ENCODE results near the gene CEL.
"Not testable (repeated sequence)": the region's sequence is repeated elsewhere in the genome, so short reads cannot be mapped to it uniquely, and the experiment has no call there.

Gene CEL

DNA sequence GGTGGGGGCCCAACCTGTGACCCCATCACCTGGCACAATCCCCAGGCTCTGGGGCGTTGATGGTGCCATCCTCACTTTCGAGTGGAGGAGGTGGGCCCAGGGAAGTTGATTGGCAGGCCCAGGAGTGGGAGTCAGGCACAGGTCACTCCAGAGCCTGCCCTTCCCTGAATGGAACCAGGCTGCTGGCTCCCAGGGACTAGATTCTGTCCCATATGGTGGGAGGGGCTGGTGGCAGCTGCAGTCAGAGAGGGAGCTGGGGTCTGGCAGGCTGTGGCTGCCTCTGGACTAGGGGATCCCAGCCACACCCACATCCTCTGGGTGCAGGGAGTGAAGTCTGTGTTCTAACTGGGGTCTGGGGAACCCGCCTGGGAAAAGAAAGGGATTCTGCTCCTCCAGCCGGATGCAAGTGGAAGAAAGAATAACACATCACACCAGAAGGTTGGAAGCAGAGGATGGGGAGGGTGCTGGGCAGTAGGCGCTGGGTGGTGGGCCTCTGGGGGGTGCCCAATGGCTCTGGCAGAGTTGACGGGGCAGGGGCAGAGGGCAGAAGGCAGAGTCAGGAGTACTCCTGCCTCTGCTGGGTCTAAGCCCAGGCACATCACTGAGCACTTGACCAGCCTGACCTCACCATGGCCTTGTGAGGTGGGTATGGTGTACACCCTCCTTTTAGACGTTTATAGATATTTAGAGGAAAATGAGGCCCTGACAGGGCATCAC is 25.8 kb downstream of the CEL start:
- no peak for DNase-seq

GRCh38 chr9:133088146-133088750 is 26.5 kb downstream of the CEL start:
- DNase-seq: no peak

DNA sequence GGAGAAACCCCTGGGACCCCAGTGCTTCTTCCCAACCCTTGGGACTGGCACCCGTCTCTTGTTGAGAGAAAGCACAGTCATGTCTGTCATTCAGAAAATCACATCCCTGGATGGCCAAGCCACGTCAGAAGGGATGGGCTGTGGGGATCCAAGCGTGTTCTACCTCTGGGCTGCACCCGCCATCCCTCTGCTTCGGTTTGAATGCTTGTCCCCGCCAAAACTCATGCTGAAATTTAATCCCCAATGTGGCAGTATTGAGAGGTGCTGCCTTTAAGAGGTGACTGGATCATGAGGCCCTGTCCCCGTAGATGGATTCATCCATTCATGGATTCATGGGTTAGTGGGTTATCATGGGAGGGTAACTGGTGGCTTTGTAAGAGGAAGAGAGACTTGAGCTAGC is 27.0 kb downstream of the CEL start:
- DNase-seq: no peak

DNA sequence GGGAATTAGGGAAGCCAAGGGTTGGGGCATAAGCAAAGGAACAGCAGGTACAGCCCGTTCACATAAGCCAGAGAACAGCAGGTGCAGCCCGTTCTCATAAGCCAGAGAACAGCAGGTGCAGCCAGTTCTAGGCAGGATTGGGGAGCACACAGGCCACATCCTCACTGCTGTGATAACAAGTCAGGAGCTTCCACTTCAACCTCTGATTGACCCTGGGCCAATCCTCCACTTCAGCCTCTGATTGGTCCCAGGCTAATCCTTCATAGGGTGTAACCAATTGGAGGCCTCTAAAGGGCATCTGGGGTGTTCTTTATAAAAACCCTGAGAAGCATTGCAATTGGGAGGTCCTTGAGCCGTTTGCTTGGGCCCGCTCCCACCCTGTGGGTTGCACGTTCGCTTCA is 27.5 kb downstream of the CEL start:
- DNase-seq: no peak

- no peak for DNase-seq
Measured at GRCh38 chr9:133090187-133090586, 28.4 kb downstream of the CEL start.

- no peak for DNase-seq
Measured at GRCh38 chr9:133090752-133091385, 29.1 kb downstream of the CEL start.

GRCh38 chr9:133094351-133094750 is 32.6 kb downstream of the CEL start:
- DNase-seq: not testable (repeated sequence)

DNA sequence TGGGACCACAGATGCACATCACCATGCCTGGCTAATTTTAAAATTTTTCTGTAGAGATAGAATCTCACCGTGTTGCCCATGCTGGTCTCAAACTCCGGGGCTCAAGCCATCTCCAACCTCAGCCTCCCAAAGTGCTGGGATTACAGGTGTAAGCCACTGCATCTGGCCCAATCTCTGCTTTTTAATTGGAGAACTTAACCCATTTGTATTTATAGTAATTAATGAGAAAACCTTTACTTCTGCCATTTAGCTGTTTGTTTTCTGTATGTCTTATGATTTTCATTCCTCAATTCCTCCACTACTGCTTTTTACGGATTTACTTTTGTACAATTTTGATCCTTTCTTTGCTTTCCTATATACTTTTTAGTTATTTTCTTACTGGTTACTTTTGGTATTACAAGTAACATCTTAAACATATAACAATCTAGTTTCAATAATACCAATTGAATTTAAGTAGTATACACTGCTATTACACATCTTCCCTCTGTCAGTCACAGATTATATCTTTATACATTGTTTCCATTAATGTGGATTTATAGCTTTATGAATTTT is 33.1 kb downstream of the CEL start:
- no peak for DNase-seq

DNA sequence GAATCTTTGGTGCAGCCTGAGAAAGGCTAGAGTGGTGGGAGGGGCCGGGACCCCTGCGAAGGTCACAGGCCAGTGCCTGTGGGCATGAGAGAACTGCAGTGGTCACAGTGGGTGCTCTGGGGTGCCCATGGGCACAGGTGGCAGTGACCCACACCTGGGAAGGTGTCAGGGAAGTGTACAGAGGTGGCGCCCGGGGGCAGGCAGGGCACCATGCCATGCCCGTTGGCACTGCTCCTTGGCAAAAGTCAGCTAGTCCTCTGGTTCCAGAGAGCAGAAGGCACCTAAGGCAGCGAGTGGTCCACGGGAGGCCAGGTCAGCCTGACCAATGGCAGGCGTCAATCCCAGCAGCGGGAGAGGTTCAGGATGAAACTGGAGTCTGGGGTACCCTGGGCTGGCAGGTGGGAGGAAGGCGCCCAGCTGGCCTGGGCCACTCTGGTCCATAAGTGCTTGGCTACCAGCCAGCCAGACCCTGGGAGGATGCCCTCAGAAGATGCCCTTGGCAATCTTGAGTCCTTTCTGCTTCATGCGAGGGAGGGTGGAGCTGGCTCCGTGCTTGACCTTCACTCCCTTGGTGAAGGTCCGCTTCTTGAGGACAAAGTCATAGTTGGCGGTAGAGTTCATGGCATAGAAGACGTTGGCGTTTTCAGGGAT is 36.4 kb downstream of the CEL start:
- no peak for DNase-seq

DNA sequence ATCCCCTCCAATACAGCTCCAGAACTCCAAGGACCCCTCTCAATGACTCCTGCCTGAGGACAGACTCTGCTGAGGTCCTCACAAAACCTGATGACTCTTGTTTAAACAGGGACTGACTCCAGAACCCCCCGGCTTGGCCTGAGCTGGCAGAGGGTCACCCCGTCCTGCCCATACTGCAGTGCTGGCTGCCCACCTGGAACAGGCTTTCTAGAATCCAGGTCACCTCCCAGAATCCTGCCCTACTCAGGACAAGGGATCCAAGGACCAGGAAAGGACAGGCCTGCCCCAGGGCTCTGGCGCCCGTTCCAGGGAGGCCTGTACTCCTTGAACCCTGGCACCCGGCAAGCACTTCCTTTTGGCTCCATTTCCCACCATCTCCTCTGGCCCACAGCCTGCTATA is 37.1 kb downstream of the CEL start:
- DNase-seq: no peak

GRCh38 chr9:133099726-133100505 is 38.1 kb downstream of the CEL start:
- no peak for DNase-seq

GRCh38 chr9:133100506-133101355 is 39.0 kb downstream of the CEL start:
- no peak for DNase-seq

DNA sequence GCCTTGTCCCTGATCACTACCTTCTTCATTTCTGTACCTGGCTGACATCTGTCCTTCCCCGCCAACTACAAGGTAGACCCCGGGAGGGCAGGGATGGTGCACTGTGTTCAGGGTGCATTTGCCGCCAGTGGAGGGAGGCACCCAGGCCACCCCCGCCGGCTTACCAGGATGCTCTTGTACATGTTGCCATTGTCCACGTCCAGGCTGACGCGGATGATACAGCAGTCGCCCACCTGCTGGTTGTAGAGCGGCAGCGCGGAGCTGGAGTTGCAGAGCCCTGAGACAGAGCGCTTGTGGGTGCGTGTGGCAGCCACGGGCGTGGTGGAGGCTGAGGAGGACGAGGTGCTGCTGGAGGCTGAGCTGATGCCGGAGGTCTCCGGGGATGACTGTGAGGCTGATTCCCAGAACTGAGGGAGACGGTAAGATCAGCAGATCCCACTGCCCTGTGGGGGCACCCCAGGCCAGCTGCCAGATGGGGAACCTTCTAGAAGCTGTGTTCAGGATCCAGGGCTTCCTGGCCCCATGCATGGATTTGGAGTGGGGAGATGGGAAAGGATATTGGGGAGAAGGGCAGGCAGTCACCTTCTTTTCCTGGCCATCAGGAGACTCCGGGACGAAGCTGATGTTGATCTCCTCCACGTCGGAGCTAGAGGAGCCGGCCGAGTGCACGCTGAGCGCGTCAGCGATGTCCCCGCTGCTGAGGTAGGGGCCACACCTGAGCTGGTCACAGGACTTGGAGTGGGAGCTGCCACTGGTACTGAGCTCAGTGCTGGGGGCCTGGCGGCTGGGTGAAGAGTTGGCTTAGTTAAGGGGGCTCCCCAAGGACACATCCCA is 39.8 kb downstream of the CEL start:
- no peak for DNase-seq

DNA sequence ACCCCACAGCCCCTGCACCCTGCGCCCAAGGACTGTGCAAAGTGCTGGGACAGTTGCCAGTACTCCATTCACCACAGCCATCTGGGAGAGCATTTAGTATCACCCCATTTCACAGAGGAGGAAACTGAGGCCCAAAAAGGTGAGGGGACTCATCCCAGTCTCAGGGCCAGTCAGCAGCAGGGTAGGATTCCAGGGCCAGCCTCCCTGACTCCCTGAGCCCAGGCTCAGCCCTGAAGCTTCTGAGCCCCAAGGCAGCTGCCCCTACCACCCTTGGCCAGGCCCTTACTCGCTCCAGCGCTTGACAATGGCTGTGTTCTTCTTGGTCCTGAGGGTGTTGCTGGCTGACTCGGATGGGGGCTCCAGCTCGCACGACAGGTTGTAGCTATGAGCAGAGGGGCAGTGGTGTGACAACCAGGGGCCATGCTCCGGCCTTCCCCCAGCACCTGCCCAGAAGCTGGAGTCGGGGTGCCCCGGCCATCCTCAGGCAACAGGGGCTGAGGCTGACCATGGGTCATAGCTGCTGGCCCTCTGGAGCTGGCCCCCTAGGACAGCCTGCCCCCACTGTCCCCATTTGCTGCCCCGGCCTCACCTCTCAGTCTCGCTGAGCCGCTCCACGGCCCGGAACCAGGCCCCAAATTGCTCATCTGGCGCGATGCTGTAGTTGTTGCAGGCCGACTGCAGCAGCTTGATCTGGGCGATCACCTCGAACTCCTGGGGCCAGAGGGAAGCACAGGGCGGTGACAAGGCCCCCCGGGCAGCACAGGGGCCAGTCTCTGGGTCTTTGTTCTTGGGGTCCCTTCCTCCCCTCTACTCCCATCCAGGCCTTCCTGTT is 40.6 kb downstream of the CEL start:
- no peak for DNase-seq

DNA sequence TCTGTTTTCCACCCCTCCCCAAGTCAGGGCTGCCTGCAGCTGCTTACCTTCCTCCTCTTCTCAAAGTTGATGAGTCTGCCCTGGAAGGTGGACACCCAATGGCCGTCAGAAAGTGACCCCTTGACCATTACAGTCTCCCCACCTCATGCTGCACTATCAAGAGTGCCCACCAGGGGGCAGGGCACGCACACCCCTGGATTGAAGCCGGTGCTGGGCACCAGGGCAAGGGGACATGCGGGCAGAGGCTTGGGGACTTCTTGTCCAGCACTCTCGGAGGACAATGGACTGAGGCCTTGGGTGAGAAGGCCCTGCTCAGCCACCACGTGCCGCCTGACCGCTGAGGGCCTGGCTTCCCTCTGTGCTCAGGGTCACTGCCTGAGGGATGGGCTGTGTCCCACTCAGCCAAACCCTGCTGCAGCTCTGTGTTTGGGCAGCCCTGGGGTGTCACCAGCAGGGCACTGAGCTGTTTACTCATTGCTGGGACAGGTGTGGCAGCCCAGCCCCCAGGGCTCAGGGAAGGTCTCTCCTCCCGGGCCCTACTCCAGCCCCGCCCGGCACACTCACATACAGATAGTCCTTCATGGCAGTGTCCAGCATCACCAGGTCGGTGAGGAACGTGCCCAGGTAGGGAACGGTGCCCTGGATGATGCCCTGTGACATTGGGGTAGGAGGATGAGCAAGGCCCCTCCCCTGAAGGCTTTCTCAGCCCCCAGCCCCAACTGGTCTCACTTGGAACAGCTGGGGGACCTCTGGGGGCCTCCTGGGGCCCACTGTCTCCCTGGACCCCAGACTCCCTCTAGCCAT is 41.6 kb downstream of the CEL start:
- DNase-seq: no peak

DNA sequence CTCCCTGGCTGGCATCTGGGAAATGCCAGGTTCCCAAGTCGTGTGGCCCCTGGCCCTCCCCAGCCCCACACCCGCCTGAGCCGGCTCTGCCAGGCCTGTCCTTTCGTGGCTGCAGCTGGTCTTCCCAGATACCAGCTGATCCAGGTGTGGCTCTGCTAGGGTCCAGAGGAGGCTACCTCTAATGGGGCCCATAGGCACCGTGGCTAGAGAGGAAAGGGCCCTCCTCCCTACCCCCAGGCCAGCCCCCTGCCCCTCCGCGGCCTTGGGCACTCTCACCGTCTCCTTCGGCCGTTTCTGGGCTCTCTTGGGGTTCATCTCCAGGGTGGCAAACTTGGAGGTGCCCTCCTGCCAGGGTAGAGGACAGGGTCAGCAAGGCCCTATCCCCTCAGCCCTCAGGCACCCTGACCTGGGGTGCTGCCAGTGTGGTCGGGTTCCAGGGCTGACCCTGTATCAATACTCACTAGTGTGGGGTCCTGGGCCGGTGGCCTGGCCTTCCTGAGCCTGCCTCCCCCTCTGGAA is 42.3 kb downstream of the CEL start:
- DNase-seq: no peak

DNA sequence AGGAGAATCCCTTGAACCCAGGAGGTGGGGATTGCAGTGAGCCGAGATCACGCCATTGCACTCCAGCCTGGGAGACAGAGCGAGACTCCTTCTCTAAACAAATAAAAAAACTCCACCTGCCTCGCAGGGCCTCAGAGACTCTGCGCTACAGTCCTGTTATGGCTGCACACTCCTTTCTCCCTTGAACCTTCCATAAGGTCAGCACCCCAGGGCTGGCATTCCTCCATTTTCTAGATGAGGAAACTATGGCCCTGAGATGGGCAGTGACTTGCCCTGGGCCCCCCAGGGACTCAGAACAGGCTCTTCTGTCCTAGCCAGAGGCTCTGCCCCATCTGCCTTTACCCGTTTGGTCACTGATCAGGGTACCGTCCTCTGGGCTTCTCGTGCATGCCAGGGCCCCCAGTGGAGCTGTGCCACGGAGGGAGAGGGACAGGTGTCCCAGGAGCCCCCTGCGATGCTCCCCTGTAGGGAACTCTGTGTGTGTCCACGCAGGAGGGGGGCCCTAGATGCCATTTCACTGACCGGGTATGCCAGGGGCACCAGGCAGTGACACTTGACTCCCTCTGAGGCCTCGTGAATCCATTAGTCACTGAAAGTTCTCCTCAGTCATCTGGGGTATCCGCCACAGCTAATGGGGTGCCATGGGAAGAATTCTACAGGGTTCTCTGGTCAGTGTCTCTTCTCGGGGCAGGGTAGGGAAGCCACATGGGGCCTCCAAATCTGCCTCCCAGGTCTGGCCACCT is 43.1 kb downstream of the CEL start:
- DNase-seq: no peak

- DNase-seq: no peak
Measured at GRCh38 chr9:133105461-133105770, 43.6 kb downstream of the CEL start.
